HG03378 (cell line): ENCODE measurements around the gene SWAP70.
A peak's percentile ranks its signal among the peaks of the same experiment; 100 is the strongest.
"Not testable (repeated sequence)": the region's sequence is repeated elsewhere in the genome, so short reads cannot be mapped to it uniquely, and the experiment has no call there.

Experiments
- ATAC-seq: cut with Tn5 transposase; IDR thresholded peaks from one replicate; pipeline ENCODE4 v1.9.1; 2021; ENCODE audit warnings: mild to moderate bottlenecking, moderate library complexity; ENCODE audit not compliant: unreplicated experiment

Gene SWAP70

DNA sequence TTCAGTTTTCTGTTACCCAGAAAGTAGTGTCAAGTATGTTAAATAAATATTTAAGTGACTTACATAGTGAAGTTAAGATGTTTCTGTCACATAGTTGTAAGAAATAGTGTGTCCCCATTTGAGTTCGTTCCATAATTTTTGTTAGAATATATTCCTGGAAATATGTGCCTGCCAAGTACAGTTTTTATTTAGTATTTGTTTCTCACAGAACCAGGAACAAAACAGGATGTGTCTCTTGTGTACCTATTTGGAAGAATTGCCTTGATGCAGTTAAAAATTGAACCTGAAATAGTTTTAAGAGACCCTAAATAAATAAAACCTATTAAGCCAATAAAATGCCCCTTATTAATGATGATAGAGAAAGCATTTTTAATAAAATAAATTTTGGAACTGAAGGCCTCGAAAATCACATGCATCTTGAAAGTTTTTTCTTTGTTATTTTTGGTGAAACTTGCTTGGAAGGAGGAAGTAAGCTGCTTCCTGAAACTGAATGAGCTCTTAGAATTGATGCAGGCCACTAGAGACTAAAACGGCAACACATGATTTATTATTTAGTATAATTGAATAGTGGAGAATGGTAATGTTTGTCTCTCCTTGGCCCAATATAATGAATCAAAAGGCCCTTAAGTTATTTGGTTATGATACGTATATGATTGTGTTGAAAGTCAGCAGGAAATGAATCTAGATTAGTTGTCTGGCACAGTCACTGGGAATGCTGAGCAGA, 55.9 kb downstream of the SWAP70 start:
- ATAC-seq: no peak

DNA sequence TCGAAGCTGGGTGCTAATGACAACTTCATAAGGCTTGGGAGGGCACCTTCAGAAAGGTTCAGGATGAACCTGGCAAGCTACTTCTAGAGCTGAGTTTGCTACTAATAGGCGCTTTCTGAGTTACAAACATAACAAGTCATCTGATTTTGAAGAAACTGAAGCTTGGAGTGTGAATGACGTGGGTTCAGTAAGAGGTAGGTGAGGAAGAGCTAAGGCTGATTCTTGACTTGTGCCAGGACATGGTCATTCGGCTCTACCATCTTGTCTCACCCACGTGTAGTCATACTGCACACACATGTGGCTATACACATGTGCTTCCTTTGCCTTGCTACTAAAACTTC, 56.4 kb downstream of the SWAP70 start:
- ATAC-seq: no peak

DNA sequence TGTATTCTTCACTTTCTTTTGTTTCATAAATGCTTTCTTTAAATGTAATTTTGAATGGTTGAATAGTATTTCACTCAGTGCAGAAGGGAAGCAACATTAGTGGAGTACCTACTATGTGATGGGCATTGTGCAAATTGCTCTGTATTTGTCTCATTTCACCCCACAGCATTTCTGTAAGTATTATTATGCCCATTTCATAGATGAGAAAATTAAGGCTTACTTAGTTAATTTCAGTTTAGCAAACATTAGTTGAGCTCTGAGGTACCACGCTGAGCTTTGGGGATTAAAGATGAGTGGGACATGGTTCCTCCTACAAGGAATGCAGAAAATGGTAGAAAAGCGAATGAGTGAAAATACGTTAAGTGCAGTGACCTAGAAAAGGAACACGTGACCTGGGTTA, 58.1 kb downstream of the SWAP70 start:
- no peak for ATAC-seq

GRCh38 chr11:9722893-9723292, 59.0 kb downstream of the SWAP70 start:
- no peak for ATAC-seq

- peak; percentile 49 for ATAC-seq
Observed at GRCh38 chr11:9726321-9727022, 62.6 kb downstream of the SWAP70 start.

DNA sequence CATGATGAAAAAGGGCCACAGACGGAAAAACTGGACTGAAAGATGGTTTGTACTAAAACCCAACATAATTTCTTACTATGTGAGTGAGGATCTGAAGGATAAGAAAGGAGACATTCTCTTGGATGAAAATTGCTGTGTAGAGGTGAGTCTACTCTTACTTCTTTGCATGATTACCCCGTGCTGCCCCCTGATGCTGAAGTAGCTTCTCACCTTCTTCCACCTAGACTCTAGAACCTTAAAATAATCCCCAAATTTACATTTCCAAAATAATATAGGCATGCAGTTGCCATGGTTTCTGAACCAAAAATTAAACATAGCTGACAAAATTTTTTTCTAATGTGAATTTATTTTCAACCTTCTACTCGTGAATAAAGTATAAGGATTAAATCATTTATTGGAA, 64.2 kb downstream of the SWAP70 start:
- no peak for ATAC-seq

GRCh38 chr11:9731256-9731655, 67.4 kb downstream of the SWAP70 start:
- no peak for ATAC-seq

DNA sequence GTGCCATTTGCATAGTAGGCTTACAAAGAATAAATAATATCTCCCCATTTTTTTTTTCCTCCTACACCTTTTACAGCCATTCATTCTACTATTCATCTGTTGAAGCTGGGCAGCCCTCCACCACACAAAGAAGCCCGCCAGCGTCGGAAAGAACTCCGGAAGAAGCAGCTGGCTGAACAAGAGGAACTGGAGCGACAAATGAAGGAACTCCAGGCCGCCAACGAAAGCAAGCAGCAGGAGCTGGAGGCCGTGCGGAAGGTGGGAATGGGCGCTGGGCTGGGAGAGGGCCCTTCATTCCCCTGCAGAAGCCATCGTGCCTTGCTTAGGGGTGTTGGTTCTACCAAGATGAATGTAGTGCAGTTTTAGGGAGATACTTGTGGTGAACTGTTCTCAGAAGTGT, 68.6 kb downstream of the SWAP70 start:
- no peak for ATAC-seq

GRCh38 chr11:9733212-9733611, 69.3 kb downstream of the SWAP70 start:
- no peak for ATAC-seq

GRCh38 chr11:9735236-9735635, 71.4 kb downstream of the SWAP70 start:
- no peak for ATAC-seq

GRCh38 chr11:9735919-9736318, 72.0 kb downstream of the SWAP70 start:
- ATAC-seq: no peak

- ATAC-seq: no peak
Observed at GRCh38 chr11:9736365-9736764, 72.5 kb downstream of the SWAP70 start.

DNA sequence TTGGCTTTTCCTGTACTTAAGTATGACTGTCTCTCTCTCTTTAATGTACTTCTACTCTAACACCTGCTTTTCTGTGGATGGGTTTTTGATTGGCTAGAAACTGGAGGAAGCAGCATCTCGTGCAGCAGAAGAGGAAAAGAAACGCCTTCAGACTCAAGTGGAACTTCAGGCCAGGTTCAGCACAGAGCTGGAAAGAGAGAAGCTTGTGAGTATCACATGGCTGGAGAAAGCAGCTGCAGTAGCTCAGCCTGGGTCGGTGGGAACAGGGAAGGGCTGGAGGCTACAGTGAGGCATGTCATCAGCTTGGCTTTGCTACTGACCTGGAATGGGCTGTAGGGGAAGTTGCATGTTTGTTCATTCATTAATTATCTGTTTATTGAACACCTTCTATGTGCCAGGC, 74.2 kb downstream of the SWAP70 start:
- ATAC-seq: no peak

GRCh38 chr11:9738707-9739106, 74.8 kb downstream of the SWAP70 start:
- no peak for ATAC-seq

- peak; percentile 73 for ATAC-seq
Observed at GRCh38 chr11:9739123-9739900, 75.4 kb downstream of the SWAP70 start.

GRCh38 chr11:9740202-9740883, 76.5 kb downstream of the SWAP70 start:
- ATAC-seq: no peak

DNA sequence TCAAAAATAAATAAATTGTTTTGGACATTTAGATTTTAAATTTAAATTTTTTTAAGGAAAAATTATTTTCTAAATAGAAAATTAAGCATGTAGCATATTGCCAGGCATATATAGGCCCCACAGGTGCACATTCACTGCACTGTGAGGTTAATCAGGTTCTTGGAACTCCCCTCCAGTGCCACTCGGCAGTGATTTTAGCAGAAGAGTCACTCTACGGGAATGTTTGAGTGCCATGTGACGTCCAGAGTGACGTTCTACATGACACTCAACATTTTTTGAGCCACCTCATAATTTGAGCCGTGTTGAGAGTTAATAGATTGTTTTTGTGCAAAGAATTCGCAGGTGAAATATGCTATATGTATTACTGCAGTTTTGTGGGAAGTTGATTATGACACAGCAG, 77.4 kb downstream of the SWAP70 start:
- ATAC-seq: no peak

- ATAC-seq: not testable (repeated sequence)
Observed at GRCh38 chr11:9743512-9743911, 79.6 kb downstream of the SWAP70 start.

GRCh38 chr11:9745411-9746211, 81.7 kb downstream of the SWAP70 start:
- peak; percentile 48 for ATAC-seq

DNA sequence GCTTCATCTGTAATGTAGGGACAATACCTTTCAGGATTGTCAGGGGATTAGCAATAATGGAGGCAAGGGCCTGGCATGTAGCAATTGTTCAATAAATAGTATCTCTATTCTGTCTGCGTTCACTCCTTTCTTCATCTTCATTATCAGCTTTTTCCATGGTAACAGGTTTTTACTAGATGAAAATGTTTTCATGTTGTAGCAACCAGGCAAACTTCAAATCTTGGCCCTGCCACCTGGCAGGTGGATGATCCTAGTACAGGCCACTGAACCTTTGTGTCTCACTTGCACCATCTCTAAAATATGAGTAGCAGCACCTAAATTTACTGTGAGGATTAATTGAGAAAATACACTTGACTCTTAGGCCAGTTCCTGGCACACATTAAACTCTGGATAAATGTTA, 83.4 kb downstream of the SWAP70 start:
- ATAC-seq: no peak

- ATAC-seq: no peak
Observed at GRCh38 chr11:9747828-9748227, 84.0 kb downstream of the SWAP70 start.
